HG03175 (cell line): ENCODE results near the gene ACADSB.

ENCODE experiments used
- ATAC-seq: cut with Tn5 transposase; IDR thresholded peaks from one replicate; pipeline ENCODE4 v1.9.1; 2021; ENCODE audit warnings: mild to moderate bottlenecking, moderate library complexity; ENCODE audit not compliant: unreplicated experiment

The ACADSB gene

GRCh38 chr10:123001370-123001769, 7.4 kb upstream of the ACADSB start:
- ATAC-seq: no peak

- ATAC-seq: no peak
Measured at GRCh38 chr10:123004298-123004697, 4.5 kb upstream of the ACADSB start.

- ATAC-seq: peak; percentile 44
Measured at GRCh38 chr10:123007558-123008354, 1.1 kb upstream of the ACADSB start.

GRCh38 chr10:123009105-123009820, 457 bp downstream of the ACADSB start:
- peak; percentile 6 for ATAC-seq

GRCh38 chr10:123011987-123012386, 3.2 kb downstream of the ACADSB start:
- ATAC-seq: no peak

DNA sequence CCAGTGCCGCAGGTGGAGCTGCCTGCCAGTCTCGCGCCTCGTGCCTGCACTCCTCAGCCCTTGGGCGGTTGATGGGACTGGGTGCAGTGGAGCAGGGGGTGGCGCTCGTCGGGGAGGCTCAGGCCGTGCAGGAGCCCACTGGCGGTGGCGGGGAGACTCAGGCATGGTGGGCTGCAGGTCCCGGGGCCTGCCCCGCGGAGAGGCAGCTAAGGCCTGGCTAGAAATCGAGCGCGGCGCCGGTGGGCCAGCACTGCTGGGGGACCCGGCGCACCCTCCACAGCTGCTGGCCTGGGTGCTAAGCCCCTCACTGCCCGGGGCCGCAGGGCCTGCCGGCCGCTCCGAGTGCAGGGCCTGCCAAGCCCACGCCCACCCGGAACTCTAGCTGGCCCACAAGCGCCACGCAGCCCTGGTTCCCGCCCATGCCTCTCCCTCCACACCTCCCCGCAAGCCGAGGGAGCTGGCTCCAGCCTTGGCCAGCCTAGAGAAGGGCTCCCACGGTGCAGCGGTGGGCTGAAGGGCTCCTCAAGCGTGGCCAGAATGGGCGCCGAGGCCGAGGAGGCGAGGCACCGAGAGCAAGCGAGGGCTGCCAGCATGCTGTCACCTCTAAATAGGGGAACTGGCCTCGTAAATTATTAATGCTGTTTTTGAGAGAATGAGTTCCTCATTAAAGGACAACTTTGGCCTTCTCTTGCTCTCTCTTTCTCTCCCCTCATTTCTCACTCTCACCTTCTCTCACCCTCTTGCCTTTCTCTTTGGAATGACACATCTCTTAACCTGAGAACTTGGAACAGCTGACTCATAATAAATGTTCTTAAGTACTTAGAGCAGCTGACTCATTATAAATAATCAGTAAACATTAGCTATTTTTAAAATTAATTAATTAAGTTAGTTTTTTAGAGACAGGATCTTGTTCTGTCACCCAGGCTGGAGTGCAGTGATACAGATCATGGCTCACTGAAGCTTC, 4.9 kb downstream of the ACADSB start:
- no peak for ATAC-seq

GRCh38 chr10:123014772-123015171, 6.0 kb downstream of the ACADSB start:
- ATAC-seq: no peak

DNA sequence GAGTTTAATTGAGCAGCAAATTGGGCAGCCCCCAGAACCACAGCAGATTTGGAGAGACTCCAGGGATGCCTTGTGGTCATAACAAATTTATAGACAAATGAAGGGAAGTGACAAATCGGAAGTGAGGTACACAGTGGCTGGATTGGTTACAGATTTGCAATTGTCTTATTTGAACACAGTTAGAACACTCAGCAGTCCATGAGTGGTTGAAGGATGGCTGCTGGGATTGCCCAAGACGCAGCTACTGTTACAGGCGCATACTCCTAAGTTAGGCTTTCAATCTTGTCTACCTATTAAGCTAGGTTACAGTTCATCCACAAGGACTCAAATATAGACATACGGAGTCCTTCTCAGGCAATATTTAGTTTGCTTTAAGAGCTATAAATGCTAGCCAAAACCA, 7.4 kb downstream of the ACADSB start:
- ATAC-seq: no peak

GRCh38 chr10:123017421-123018165, 8.8 kb downstream of the ACADSB start:
- ATAC-seq: no peak

DNA sequence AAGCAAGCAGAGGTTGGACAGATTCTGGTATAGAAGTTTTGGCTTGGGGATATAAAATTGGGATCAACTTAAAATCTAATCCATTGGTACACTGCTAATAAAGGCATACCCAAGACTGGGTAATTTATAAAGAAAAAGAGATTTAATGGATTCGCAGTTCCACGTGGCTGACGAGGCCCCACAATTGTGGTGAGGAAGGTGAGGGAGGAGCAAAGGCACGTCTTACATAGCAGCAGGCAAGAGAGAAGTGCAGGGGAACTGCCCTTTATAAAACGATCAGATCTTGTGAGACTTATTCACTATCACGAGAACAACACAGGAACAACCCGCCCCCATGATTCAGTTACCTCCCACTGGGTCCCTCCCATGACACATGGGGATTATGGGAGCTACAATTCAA, 9.7 kb downstream of the ACADSB start:
- ATAC-seq: no peak

GRCh38 chr10:123019264-123019663, 10.5 kb downstream of the ACADSB start:
- no peak for ATAC-seq

DNA sequence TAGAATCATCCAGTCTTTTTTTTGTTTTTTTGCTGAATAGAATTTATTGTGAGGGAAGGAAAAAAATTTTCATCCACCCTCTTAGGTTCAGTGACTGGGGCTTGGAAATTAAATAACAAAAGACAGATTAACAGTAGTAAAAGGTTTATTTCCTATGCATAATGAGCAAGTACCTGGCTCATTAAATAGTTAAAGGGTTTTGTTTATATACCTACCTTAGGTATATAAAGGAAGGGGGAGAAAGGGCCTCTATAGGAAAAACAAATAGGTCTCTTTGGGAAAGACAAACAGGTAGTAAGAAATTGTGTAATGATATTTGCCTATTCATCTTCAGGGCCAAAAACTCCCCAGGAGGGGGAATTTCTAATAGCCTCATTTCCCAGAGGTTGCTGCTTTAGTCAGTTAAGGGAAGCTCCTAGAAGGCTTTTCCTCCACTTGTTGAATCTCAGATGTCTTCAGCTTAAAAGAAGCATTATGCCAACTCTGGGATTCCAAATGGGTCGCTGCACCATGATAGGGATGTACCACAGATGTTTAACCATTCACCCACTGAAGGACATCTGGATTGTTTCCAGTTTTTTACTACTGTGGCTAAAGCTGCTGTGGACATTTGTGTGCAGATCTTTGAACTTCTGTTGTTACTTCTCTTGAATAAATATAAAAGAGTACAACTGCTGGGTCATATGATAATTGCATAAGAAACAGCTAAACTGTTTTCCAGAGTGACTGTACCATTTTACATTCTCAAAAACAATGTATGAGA, 11.3 kb downstream of the ACADSB start:
- ATAC-seq: no peak

GRCh38 chr10:123021517-123021916, 12.7 kb downstream of the ACADSB start:
- ATAC-seq: no peak

DNA sequence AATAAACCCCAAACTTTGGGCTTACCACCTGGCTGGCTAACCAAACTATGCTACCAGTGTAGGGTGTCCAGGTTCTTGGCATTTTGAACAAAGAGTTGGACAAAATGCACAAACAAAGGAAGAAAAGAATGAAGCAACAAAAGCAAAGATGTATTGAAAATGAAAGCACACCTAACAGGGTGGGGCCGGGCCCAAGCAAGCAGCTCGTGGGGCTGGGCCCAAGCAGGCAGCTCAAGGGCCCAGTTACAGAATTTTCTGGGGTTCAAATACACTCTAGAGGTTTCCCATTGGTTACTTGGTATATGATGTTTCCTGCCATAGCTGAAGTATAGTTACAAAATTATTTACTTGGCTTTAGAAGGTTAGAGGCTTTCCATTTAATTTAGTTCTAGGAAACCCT, 15.7 kb downstream of the ACADSB start:
- no peak for ATAC-seq

- no peak for ATAC-seq
Measured at GRCh38 chr10:123026302-123026701, 17.5 kb downstream of the ACADSB start.

DNA sequence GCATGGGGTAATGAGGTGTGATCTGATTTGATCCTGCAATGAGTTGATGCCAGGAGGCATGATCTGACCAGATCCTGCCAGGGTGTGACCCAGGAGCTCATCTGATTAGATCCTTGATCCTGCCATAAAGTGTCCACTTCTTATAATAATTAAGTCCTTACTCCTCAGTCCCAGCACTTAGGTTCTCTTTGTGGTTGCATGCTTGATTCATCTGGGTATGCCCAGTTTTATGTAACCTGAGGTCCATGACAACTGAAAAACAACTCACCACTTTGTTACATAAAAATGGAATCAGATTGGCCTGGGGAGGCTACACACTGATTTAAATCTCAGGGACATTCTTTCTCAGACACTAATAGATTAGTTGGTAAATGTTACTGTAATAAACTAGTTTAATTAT, 19.1 kb downstream of the ACADSB start:
- no peak for ATAC-seq

GRCh38 chr10:123031124-123031523, 22.3 kb downstream of the ACADSB start:
- no peak for ATAC-seq

DNA sequence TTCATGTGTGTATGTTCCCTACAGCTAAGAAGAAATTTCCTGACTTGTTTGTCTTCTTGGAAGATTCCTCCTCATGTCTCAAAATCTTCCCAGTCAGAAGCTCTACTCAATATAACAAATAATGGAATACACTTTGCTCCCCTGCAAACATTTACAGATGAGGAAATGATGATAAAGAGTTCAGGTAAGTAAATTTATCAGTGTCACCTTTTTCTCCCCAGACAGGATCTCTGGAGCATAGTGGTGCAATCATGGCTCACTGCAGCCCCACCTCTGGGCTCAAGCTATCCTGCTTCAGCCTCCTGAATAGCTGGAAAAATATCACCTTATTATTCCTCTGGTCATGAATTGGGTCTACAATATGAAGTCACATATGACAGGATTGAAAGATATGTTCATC, 25.5 kb downstream of the ACADSB start:
- ATAC-seq: no peak

DNA sequence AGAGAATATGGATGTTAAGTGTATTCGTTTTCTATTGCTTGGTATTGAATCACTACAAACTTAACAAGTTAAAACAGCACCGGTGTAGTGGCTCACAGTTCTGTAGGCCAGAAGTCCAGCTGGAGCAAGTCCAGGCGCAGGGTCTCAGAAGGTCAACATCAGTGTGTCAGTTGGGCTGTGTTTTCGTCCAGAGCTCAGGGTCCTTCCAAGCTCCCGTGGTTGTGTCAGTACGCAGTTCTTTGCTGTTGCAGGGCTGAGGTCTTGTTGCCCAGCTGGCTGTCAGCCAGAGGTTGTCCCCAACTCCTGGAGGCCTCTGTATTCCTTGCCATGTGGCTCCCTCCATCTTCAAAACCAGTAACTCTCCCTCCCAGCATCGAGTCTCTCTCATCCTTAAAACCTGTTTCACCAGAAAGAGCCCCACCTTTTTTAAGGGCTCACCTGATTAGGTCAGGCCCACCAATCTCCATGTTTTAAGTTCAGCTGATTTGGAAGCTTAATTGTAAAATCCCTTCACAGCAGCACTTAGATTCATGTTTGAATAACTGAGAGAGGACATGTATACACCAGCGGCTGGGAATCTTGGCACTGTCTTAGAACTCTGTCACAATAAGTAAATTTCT, 26.8 kb downstream of the ACADSB start:
- ATAC-seq: no peak
